HG03354 (cell line): ENCODE measurements around the gene SLC38A7.
"Not testable (repeated sequence)": the region's sequence is repeated elsewhere in the genome, so short reads cannot be mapped to it uniquely, and the experiment has no call there.

Source experiments
- ATAC-seq: cut with Tn5 transposase; IDR thresholded peaks from one replicate; pipeline ENCODE4 v1.9.1; 2021; ENCODE audit warnings: mild to moderate bottlenecking; ENCODE audit not compliant: unreplicated experiment, poor library complexity, severe bottlenecking

Gene SLC38A7, protein sequence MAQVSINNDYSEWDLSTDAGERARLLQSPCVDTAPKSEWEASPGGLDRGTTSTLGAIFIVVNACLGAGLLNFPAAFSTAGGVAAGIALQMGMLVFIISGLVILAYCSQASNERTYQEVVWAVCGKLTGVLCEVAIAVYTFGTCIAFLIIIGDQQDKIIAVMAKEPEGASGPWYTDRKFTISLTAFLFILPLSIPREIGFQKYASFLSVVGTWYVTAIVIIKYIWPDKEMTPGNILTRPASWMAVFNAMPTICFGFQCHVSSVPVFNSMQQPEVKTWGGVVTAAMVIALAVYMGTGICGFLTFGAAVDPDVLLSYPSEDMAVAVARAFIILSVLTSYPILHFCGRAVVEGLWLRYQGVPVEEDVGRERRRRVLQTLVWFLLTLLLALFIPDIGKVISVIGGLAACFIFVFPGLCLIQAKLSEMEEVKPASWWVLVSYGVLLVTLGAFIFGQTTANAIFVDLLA

GRCh38 chr16:58684354-58685083, at the start of gene SLC38A7:
TSS of gene SLC38A7 (minus strand) at chr16:58684770. CDS start at chr16:58680126, 4,644 bp downstream.
- peak; percentile 99 for ATAC-seq

DNA sequence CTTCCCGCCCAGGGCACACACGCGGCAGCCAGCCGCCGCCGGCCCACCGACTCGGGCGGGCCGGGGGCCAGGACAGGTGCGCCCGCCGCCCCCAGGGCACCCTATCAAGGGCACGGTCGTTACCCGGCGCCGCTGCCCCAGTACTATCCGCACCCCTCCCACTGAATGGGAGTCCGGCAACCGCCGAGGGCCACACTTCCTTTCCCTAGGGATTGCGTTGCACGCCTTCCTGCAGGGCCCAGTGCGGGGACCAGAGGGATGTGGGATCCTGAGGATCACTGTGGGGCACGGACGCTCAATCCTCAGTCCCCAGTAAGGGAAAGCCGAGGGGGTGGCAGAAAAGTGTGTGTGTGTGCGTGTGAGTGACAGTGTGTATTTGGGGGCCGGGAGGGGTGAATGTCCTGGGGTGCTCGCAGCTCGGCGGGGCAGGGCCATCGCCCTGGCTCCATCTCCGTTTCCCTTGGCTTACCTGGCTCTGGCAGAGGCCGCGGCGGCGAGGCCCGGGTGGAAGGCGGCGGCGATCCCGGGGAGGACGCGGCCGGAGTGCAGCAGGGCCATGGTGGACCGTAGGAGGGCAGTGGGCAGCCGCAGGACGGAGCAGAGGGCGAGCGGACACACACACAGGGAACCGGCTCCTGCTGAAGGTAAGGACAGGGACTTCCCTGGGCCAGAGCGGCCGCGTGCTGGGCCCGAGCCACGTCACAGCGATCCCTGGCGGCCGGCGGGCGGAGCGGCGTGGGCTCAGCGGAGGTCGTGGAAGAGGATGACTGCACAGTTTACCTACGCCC, 49.3 kb upstream of the SLC38A7 start, which contains the start of gene GOT2:
Gene GOT2, minus strand, starts transcription at position 646 of the 788 bp plus-strand sequence. Its CDS starts 88 bp downstream, at position 558.
- ATAC-seq = peak; percentile 95

GRCh38 chr16:58733248-58733670, 48.7 kb upstream of the SLC38A7 start:
- no peak for ATAC-seq

DNA sequence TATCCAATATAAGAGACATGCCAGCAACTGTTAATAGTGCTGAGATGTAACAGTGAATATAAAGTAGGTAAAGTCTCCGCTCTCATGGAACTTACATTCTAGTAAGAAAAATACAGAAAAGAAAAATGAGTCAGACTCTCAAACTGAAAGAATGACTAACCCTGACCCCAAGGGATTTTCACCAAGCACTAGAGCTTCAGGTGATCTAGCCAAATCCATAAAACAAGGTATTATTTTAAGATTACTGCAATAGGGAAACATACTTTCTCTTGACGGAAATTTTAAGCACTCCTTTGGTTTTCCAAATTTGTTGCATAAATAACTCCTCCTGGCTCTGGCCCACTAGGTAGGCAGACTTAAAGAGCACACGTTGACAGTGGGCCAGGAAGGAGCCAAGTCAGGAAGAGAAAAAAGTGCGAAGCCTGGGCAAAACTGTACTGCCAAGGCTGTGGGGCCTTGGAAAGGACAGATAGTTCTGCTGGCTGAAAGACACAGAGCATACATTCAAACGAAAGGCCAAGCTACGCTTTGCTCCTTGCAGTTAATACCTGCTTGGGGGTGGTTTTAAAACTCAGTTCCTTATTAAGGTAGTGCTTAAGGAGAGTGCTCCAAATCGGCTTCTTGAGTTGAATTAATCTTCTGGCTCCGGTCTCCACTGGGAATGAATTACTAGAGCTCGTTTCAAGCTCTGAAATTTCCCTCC, 48.1 kb upstream of the SLC38A7 start:
- peak; percentile 41 for ATAC-seq

DNA sequence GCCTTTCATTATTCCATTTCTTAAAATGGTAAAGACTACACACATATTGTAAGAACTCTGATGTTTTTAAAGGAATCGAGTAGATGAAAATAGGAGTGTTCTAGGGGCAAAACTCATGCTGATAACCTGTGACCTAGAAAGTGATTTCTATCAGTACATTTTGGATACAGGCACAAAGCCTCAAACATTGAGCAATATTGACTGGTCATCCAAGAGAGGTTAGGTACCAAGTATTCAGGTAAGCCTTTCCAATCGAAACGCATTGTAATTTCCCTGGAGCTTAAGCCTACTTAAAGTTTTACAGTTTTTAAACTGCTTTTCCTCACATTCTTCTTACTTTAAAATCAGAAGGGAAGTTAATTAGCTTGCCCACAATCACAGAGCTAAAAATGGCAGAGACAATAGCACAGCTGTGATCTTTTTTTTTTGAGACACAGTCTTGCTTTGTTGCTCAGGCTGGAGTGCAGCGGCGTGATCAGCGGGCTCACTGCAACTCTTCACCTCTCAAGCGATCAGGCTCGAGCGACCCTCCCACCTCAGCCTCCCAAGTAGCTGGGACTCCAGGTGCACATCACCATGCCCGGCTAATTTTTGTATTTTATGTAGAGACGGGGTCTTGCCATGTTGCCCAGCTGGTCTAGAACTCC, 46.3 kb upstream of the SLC38A7 start:
- no peak for ATAC-seq

- ATAC-seq = no peak
Measured at GRCh38 chr16:58727796-58728568, 43.4 kb upstream of the SLC38A7 start.

DNA sequence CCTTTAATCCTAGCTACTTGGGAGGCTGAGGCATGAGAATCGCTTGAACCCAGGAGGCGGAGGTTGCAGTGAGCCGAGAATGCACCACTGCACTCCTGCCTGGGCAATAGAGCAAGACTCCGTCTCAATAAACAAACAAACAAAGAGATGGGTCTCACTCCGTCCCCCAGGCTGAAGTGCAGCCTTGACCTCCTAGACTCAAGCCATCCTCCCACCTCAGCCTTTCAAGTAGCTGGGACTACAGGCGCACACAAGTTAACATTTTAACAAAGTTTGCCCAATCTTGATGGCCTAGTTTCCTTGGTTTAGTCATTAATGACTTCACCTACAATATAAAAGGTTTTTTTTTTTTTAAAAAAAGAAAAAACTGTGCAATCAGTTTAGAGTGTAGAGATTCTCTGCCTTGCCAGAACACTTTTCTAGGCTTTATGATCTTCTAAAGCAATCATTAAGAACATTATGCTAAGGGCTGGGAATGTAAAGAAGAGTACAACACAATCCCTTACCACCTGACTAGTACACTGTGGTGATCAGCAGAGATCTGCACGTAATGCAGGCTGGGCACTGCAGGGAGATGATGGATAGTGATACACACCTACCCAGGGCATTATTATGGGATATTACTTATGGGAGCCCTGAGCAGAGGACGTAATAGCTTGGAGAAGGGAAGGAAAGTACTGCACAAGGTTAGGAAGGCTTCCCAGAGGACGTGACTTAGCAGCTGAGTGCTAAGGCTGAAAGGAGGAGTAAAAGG, 42.6 kb upstream of the SLC38A7 start:
- ATAC-seq = no peak

- no peak for ATAC-seq
Measured at GRCh38 chr16:58723109-58723508, 38.5 kb upstream of the SLC38A7 start.

DNA sequence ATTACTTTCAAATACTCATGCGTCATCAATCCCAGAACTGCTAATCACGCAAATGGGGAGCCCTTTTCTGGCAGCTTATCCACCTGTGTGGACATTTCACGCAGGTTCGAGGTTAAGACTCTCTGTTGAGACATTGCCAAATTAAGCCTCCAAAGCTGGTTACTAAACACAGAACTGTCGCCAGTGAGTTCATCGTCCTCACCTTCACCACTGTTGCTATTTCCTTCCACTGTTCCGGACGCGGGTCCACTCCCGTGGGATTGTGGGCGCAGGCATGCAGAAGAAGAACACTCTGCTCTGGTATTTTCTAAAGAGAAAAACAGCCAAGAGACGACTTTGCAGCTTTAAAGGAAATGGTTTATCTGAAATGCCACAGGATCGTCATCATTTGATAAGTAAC, 33.4 kb upstream of the SLC38A7 start:
- ATAC-seq = no peak

- ATAC-seq = no peak
Measured at GRCh38 chr16:58716468-58716867, 31.9 kb upstream of the SLC38A7 start.

DNA sequence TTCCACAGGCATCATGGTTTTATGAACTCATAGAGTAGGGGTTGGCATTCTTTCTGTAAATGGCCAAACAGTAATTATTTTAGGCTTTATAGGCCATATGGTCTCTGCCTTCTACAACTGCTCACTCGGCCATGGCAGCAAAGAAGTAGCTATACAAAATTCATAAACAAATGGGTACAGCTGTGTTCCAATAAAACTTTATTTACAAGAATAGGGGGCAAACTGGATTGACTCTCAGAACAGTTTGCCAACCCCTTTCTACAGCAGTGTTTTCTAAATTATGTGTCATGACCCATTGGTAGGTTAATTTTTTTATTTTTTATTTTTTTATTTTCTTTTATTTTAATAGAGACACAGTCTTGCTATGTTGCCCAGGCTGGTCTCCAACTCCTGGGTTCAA, 29.2 kb upstream of the SLC38A7 start:
- ATAC-seq = no peak

GRCh38 chr16:58709333-58709732, 24.8 kb upstream of the SLC38A7 start:
- no peak for ATAC-seq

- ATAC-seq = no peak
Measured at GRCh38 chr16:58699151-58699550, 14.6 kb upstream of the SLC38A7 start.

- ATAC-seq = no peak
Measured at GRCh38 chr16:58695368-58695767, 10.8 kb upstream of the SLC38A7 start.

GRCh38 chr16:58692450-58692849, 7.9 kb upstream of the SLC38A7 start:
- ATAC-seq = no peak

- not testable (repeated sequence) for ATAC-seq
Measured at GRCh38 chr16:58686985-58687706, 2.6 kb upstream of the SLC38A7 start.

DNA sequence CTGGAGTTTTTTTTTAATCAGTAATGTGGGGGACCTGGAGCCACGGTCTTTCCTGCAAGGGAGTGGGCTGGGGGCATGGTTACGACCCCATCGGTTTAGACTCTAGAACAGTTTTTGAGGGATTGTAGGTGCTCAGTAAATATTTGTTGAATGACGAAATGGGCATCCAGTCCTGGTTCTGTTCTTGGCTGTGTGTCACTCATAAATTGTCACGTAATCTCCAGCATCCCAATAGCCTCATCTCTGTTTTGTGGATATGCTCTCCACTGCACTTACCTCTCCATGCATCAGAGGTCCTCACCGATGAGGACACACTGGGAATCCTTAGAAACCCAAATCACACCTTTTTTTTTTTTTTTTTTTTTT, 497 bp upstream of the SLC38A7 start:
- ATAC-seq = no peak
